Endometrium (tissue), 2 donors: Measurements from ENCODE around the gene COX8C.

ENCODE experiments used
- FAIRE-seq: peaks from 2 replicates; lab custom pipeline; 2012; peaks lifted over from hg19 to GRCh38; lab: Jason Lieb, UNC
- donor health status: control.
- donor health status: control.

Gene COX8C, protein sequence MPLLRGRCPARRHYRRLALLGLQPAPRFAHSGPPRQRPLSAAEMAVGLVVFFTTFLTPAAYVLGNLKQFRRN

GRCh38 chr14:93346926-93347721, at the start of gene COX8C:
Gene COX8C, plus strand, starts transcription at chr14:93347182. Its CDS starts 87 bp downstream, at chr14:93347269.
- no peak for FAIRE-seq

GRCh38 chr14:93299416-93299815, 47.6 kb upstream of the COX8C start:
- FAIRE-seq = no peak

DNA sequence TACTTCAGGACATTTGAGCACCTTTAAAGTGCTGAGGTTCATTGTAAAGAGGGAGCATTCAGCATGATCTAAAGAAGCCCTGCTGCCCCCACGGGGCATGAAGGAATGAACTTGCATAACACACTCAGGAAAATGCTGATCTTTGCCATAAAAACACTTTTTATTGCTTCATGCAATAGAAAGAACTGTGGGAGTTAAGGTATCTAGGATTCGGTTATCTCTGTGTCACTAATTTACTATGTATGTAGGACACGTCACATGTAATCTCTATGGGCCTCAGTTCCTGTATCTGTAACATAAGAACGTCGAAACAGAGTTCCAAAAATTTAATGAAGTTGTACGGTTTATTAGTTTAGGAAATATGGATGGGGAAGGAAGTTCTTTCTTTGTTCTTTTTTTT, 47.1 kb upstream of the COX8C start:
- FAIRE-seq = no peak

DNA sequence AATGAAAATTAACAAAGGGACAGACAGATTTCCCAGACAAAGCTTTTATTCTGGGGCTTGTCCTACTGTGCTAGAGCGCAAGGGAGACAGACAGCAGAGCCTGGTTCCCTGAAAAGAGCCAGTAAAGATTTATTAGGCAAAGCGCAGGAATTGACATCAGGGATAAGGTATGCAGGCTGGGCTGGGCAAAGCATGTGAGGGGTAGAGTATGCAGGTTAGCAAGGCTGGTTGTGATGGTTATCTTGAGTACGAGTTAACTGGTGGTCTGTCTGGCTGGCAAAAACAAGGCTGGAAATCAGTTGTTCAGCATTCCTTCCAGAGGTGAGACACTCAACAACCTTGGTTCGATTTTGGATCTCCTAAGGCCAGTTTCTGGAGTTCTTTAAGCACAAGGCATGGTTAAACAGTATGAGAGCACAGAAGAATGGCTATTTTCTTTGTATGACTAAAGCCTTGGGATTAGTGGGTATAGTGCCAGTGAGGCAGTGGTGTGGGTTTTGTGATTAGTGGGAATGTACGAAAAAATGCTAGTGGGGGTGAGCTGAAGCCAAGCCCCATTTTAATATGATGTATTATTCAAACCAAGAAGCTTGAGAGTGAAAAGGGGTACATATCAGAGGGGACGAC, 45.0 kb upstream of the COX8C start:
- no peak for FAIRE-seq

DNA sequence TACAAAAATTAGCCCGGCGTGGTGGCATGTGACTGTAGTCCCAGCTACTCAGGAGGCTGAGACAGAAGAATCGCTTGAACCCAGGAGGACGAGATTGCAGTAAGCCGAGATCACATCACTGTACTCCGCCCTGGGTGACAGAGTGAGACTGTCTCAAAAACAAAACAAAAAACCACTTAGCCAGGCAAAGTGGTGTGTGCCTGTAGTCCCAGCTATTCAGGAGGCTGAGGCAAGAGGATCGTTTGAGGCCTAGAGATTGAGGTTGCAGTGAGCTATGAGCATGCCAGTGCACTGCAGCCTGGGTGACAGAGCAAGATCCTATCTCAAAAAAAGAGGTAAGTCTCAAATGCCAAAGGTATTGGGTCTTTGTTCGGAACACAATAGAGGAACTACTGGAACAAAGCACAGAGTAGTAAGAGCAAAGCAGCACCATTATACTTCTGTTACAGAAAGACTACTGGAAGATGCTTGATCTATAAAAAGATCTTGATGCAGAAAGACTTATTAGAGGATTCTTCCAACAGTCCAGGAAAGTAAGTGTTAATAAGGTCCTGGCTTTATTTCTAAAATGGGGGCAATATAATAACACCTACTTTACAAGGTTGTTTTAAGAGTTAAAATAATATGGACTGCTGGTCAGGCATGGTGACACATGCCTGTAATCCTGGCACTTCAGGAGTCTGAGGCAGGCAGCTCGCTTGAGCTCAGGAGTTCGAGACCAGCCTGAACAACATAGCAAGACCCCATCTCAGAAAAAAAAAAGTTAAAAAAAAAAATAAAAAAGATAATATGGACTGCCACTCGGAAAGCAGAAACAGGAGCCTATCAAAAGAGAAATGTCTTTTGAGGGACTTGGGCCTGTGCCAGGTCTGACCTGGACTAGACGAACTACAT, 44.0 kb upstream of the COX8C start:
- FAIRE-seq = no peak

DNA sequence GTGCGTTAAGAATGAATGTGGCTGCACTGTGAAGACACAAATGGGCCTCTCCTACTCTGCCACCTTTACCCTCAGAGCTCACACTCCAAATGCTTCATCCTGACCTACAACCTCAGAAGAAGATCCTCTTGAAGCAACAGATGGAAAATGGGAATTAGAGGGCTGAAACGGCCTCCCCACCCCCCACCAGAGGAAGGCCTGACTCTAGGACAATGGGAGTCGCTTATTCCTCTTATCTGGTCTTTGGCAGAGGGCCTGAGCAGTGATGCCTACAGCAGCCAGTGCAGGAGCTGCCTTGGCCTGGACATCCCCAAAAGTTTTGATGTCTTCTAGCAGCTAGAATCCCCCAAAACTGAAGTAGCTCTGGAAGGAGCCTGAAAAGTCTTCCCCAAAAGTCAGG, 43.3 kb upstream of the COX8C start:
- no peak for FAIRE-seq

DNA sequence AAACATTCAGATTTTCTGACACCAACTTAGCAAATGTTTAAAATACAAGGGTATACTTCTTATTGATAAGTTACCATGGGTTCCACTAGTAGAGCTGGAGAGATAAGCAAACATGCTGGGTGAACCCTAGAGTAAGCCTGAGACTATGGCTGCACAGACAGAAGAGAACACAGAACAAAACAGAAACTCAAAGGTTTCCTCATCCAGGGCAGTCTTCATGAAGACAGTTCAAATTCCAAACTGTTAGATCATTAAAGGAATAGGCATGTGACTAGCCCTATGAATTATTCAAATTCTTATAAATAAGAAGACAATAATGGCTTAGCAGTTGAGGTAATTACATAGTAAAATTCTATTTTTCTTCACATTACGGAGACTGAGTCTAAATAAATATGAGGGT, 42.2 kb upstream of the COX8C start:
- no peak for FAIRE-seq

DNA sequence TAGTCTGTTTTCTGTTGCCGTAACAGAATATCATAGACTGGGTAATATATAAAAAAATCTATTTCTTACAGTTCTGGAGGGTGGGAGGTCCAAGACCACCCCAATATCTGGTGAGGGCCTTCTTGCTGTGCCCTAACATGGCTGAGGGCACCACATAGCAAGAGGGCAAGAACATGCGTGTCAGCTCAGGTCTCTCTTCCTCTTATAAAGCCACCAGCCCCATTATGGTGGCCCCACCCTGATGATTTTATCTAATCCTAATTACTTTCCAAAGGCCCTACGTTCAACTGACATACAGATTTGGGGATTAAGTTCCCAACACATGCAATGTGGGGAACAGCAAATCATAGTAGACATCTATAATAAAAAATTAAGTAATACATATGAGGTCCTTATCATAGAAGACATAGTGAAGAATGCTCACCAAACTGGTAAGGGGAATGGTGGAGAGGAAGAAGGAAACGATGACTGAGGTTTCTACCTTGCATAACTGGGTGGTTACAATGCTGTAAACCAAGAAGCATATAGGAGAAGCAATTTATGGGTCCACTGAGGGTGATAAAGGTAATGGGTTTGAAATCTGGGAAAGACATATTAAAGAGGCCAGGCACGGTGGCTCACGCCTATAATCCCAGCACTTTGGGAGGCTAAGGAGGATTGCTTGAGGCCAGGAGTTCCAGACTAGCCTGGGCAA, 41.1 kb upstream of the COX8C start:
- no peak for FAIRE-seq

- no peak for FAIRE-seq
Measured at GRCh38 chr14:93306812-93307211, 40.2 kb upstream of the COX8C start.

DNA sequence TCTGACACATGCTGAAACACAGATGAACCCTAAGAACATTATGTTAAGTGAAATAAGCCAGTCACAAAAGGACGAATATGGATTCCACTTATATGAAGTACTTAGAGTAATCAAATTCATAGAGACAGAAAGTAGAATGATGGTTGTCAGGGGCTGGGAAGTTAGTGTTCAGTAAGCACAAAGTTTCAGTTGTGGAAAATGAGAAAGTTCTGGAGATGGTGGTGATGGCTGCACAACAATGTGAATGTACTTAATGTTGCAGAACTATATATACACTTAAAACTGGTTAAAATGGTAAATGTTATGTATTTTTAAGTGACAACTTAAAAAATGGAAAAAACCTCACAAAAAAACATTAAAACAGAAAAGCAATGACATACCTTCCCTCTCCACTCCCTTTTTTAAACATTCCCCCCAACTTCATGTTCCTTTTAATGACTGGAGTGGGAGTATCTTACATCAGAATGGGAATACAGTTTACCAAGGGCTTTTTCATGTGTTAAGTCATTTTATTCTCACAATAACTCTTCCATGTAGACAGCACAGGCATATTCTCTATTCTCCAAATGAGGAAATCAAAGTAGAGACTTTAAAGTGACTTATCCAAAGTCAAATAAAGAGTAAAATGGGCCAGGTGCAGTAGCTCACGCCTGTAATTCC, 38.2 kb upstream of the COX8C start:
- no peak for FAIRE-seq

- no peak for FAIRE-seq
Measured at GRCh38 chr14:93309427-93309966, 37.5 kb upstream of the COX8C start.

- FAIRE-seq = no peak
Measured at GRCh38 chr14:93311082-93311481, 35.9 kb upstream of the COX8C start.

- FAIRE-seq = no peak
Measured at GRCh38 chr14:93315575-93315974, 31.4 kb upstream of the COX8C start.

DNA sequence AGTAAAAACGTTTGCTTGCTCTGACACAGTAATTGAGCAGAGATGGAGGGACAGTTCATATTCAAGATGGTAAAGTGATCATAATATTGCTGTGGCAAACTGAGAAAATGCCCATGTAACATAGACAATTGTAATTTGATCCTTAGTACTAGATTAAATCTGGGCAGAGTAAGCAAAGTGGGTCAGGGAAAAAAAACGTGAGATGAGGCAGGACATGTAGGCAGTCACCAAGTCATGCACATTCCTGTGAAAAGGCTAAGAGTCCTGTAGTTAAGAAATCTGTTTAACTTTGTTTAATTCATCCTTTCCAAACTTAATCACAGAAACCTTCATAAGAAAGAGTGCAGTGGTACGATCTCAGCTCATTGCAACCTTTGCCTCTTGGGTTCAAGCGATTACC, 30.3 kb upstream of the COX8C start:
- FAIRE-seq = no peak

DNA sequence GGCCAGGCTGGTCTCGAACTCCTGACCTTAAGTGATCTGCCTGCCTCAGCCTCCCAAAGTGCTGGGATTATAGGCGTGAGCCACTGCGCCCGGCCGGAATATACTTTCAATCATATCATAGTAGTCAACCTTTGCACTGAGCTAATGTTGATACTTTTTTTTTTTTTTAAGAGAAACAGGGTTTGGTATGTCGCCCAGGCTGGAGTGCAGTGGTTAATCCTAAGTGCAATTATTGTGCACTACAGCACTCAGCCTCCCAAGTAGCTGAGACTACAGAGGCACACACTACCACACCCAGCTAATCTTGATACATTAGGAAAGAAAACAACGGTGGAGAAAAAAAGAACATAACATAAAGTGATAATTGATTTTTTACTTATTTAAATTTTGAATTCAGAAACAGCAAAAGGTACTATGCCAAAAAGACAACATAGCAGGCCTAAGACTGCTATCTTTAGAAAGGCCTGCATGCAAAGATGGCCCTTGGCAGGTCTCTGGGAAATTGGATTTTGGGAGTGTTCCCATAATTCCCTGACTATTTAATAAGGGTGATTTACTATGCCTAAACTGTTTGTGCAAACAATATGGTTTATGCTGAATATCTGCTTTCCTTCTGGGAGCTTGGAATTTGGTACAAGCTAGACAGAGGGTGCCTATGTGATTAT, 29.6 kb upstream of the COX8C start:
- FAIRE-seq = no peak

GRCh38 chr14:93317875-93318807, 28.8 kb upstream of the COX8C start:
- no peak for FAIRE-seq

- FAIRE-seq = no peak
Measured at GRCh38 chr14:93318927-93319326, 28.1 kb upstream of the COX8C start.

DNA sequence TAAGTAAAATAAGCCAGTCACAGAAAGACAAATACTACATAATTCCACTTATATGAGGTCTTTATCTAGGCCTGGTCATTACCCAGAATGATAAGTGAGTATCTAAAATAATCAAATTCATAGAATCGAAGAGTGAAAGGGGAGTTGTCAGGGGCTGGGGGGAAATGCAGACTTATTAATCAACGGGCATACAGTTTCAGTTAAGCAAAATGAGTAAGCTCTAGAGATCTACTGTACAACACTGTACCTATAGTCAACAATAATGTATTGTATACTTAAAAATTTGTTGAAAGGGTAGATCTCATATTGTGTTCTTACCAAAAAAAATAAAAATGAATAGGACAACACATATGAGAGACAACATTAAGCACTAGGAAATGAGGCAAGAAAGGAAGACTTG, 27.5 kb upstream of the COX8C start:
- FAIRE-seq = no peak

GRCh38 chr14:93319958-93320357, 27.0 kb upstream of the COX8C start:
- no peak for FAIRE-seq

GRCh38 chr14:93320489-93320888, 26.5 kb upstream of the COX8C start:
- FAIRE-seq = no peak
